WTC11 (cell line): ENCODE measurements around the gene ATP6V1D. TPM values are rescaled to one million over a fixed set of nuclear protein-coding genes. Genes with fewer than 3 reads are reported as not detected.
"Not testable (repeated sequence)": the region's sequence is repeated elsewhere in the genome, so short reads cannot be mapped to it uniquely, and the experiment has no call there.

Experiments used
- ATAC-seq: fragments of 200-7000 bp; cut with Tn5 transposase; 2 replicates; pipeline ENCODE4 v1.10.0; 2021; ENCODE audit warnings: mild to moderate bottlenecking, moderate library complexity
- CTCF ChIA-PET: fragments of 300-600 bp; sonication (Branson Sonifier 250); formaldehyde crosslinking; loops from one replicate; lab custom pipeline; 2021; ENCODE audit warnings: antibody characterized with exemption; lab: Charles Lee
- POLR2A ChIA-PET: fragments of 350-600 bp; sonication (Branson Sonifier 250); formaldehyde crosslinking; loops from one replicate; lab custom pipeline; 2021; ENCODE audit warnings: antibody characterized with exemption; lab: Charles Lee
- DNase-seq: peaks from one replicate; pipeline ENCODE4 v3.0.0; 2021; ENCODE audit warnings: low spot score
- H3K27ac Mint-ChIP-seq: 2 replicates; pipeline ENCODE4 v1.8.0; 2021; ENCODE audit warnings: mixed read lengths
- H3K27me3 Mint-ChIP-seq: 2 replicates; pipeline ENCODE4 v1.8.0; 2021; ENCODE audit warnings: low read depth, mild to moderate bottlenecking, moderate library complexity, mixed read lengths
- H3K36me3 Mint-ChIP-seq: 2 replicates; pipeline ENCODE4 v1.8.0; 2021; ENCODE audit warnings: mixed read lengths
- H3K4me1 Mint-ChIP-seq: 2 replicates; pipeline ENCODE4 v1.8.0; 2022; ENCODE audit warnings: mixed read lengths
- H3K4me3 Mint-ChIP-seq: 2 replicates; pipeline ENCODE4 v1.8.0; 2021; ENCODE audit warnings: mild to moderate bottlenecking, moderate library complexity, mixed read lengths
- H3K9me3 Mint-ChIP-seq: 2 replicates; pipeline ENCODE4 v1.8.0; 2021; ENCODE audit warnings: mixed read lengths
- ATF2 ChIP-seq: sonication (generic); formaldehyde crosslinking; IDR thresholded peaks from 2 replicates; pipeline ENCODE4 v1.8.1; 2022; ENCODE audit warnings: low read depth, missing genetic modification reagents, borderline replicate concordance
- ATF6 ChIP-seq: sonication (generic); formaldehyde crosslinking; IDR thresholded peaks from 2 replicates; pipeline ENCODE4 v1.8.1; 2023; ENCODE audit warnings: mild to moderate bottlenecking, missing genetic modification reagents
- ESRRA ChIP-seq: sonication (generic); formaldehyde crosslinking; IDR thresholded peaks from 2 replicates; pipeline ENCODE4 v1.8.1; 2022; ENCODE audit warnings: mild to moderate bottlenecking, missing genetic modification reagents, borderline replicate concordance
- GTF2I ChIP-seq: fragments of 250-450 bp; sonication (Bioruptor Pico); conservative IDR thresholded peaks from 2 replicates; pipeline ENCODE4 v1.4.0; 2021; ENCODE audit warnings: mild to moderate bottlenecking
- HMGA2 ChIP-seq: fragments of 250-450 bp; sonication (Bioruptor Pico); IDR thresholded peaks from 2 replicates; pipeline ENCODE4 v1.4.0; 2021; ENCODE audit warnings: mild to moderate bottlenecking, moderate library complexity
- JUN ChIP-seq: sonication (generic); formaldehyde crosslinking; IDR thresholded peaks from 2 replicates; pipeline ENCODE4 v1.8.0; 2023; ENCODE audit warnings: mild to moderate bottlenecking, missing genetic modification reagents
- KAT7 ChIP-seq: sonication (generic); formaldehyde crosslinking; IDR thresholded peaks from 2 replicates; pipeline ENCODE4 v1.8.1; 2023; ENCODE audit warnings: missing genetic modification reagents, mild to moderate bottlenecking, borderline replicate concordance
- NFE2L1 ChIP-seq: sonication (generic); formaldehyde crosslinking; IDR thresholded peaks from 2 replicates; pipeline ENCODE4 v1.8.1; 2023; ENCODE audit warnings: missing genetic modification reagents
- NR2C2 ChIP-seq: sonication (generic); formaldehyde crosslinking; IDR thresholded peaks from 2 replicates; pipeline ENCODE4 v1.8.0; 2022; ENCODE audit warnings: mild to moderate bottlenecking, missing genetic modification reagents
- NR3C1 ChIP-seq: sonication (generic); formaldehyde crosslinking; conservative IDR thresholded peaks from 2 replicates; pipeline ENCODE4 v1.8.1; 2023; ENCODE audit warnings: low read depth, mild to moderate bottlenecking, missing genetic modification reagents
- OVOL2 ChIP-seq: fragments of 250-450 bp; sonication (Bioruptor Pico); IDR thresholded peaks from 2 replicates; pipeline ENCODE4 v1.9.0; 2021; ENCODE audit warnings: mild to moderate bottlenecking, borderline replicate concordance
- SOX15 ChIP-seq: fragments of 250-450 bp; sonication (Bioruptor Pico); IDR thresholded peaks from 2 replicates; pipeline ENCODE4 v1.9.0; 2021; ENCODE audit warnings: mild to moderate bottlenecking
- STAT6 ChIP-seq: sonication (generic); formaldehyde crosslinking; conservative IDR thresholded peaks from 2 replicates; pipeline ENCODE4 v1.8.1; 2023; ENCODE audit warnings: mild to moderate bottlenecking, low read depth, missing genetic modification reagents, moderate library complexity
- TEAD1 ChIP-seq: sonication (generic); formaldehyde crosslinking; IDR thresholded peaks from 2 replicates; pipeline ENCODE4 v1.8.0; 2022; ENCODE audit warnings: mild to moderate bottlenecking, missing genetic modification reagents
- ZNF138 ChIP-seq: sonication (generic); formaldehyde crosslinking; conservative IDR thresholded peaks from 2 replicates; pipeline ENCODE4 v1.8.1; 2022; ENCODE audit warnings: mild to moderate bottlenecking, moderate library complexity, missing genetic modification reagents
- ZNF219 ChIP-seq: sonication (generic); formaldehyde crosslinking; IDR thresholded peaks from 2 replicates; pipeline ENCODE4 v1.8.0; 2023; ENCODE audit warnings: missing genetic modification reagents, mild to moderate bottlenecking, borderline replicate concordance
- ZNF232 ChIP-seq: sonication (generic); formaldehyde crosslinking; IDR thresholded peaks from 2 replicates; pipeline ENCODE4 v1.8.0; 2022; ENCODE audit warnings: mild to moderate bottlenecking, missing genetic modification reagents
- ZNF281 ChIP-seq: sonication (generic); formaldehyde crosslinking; IDR thresholded peaks from 2 replicates; pipeline ENCODE4 v1.8.0; 2023; ENCODE audit warnings: mild to moderate bottlenecking, missing genetic modification reagents
- ZSCAN18 ChIP-seq: fragments of 250-450 bp; sonication (Bioruptor Pico); IDR thresholded peaks from 2 replicates; pipeline ENCODE4 v2.1.2; 2022; ENCODE audit warnings: mild to moderate bottlenecking, moderate library complexity
- total RNA-seq: library from RNA; stranded (reverse); gene quantifications from 3 replicates; pipeline ENCODE4 v1.2.3, GENCODE V29; 2021
- TF ChIP-seq, protein P1 (sequence below): fragments of 200-600 bp; IDR thresholded peaks from 2 replicates; pipeline ENCODE4 v1.8.0; 2022; ENCODE audit warnings: antibody characterized with exemption

ATP6V1D gene
- total RNA-seq, 1 experiment from 2014 or later: 54.0 TPM

DNA sequence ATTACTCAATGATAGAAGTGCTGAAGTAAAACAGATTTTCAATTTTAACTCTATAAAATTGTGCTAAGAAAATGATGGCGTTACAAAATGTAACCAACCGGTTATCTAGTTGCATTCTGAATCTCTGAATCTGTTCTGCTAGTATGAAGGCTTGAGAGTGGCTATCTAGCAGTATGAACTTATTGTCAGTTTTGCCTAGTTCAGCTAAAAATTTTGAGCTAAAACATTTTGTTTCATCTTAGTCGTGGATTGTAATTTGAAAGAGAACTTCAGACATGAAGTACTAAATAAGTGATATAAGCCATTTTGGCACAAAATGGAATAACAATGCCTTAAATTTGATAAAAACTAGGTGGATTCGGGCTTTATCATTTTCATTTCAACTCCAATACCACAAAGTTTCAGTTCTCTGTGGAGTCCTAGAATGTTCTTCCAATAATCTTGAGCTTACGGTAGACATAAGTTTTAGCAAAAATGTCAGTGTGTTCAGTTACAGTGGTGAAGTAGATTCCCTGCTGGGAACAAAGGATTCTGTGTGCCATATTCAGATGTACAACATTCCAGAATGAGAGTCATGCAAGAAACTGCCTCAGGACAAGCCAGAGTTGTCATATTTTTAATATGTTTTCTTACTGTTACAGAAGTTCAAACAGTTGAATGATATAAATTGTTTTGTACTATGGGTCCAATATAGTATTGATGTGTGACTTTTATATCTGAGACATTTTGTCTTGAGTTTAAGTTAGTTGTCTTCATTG lies 28.1 kb downstream of the ATP6V1D start:
- no peak for DNase-seq
- CTCF ChIA-PET: no interaction called here
- Mint-ChIP-seq H3K27me3 (no peaks in the 10 kb centered on the region), H3K4me3 (no peak overlapping the region), H3K9me3 (peaks cover 4% of the 10 kb centered on the region; the same call in 1 of the 2 replicates), H3K36me3 (peaks cover 34% of the 10 kb centered on the region), H3K27ac (no peak overlapping the region), H3K4me1 (no peaks in the 10 kb centered on the region)
- no peak for ATAC-seq
- TF ChIP-seq KAT7 (CRISPR knock-in tag) (no peak), ATF6 (CRISPR knock-in tag) (no peak), ZNF281 (CRISPR knock-in tag) (no peak), OVOL2 (no peak), TEAD1 (no peak), ATF2 (CRISPR knock-in tag) (no peak), ZNF232 (CRISPR knock-in tag) (no peak), GTF2I (CRISPR knock-in tag) (no peak), NR2C2 (CRISPR knock-in tag) (no peak), ZNF219 (CRISPR knock-in tag) (no peak), JUN (CRISPR knock-in tag) (no peak), SOX15 (CRISPR knock-in tag) (no peak)
- TF ChIP-seq, protein P1, sequence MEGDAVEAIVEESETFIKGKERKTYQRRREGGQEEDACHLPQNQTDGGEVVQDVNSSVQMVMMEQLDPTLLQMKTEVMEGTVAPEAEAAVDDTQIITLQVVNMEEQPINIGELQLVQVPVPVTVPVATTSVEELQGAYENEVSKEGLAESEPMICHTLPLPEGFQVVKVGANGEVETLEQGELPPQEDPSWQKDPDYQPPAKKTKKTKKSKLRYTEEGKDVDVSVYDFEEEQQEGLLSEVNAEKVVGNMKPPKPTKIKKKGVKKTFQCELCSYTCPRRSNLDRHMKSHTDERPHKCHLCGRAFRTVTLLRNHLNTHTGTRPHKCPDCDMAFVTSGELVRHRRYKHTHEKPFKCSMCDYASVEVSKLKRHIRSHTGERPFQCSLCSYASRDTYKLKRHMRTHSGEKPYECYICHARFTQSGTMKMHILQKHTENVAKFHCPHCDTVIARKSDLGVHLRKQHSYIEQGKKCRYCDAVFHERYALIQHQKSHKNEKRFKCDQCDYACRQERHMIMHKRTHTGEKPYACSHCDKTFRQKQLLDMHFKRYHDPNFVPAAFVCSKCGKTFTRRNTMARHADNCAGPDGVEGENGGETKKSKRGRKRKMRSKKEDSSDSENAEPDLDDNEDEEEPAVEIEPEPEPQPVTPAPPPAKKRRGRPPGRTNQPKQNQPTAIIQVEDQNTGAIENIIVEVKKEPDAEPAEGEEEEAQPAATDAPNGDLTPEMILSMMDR: no peak
- POLR2A ChIA-PET: no interaction called here

- H3K27ac Mint-ChIP-seq, CTCF ChIA-PET, ATAC-seq, H3K4me3 Mint-ChIP-seq, H3K4me1 Mint-ChIP-seq, POLR2A ChIA-PET, H3K27me3 Mint-ChIP-seq, H3K9me3 Mint-ChIP-seq, DNase-seq: not testable (repeated sequence)
- TF ChIP-seq HMGA2 (CRISPR knock-in tag): 0 out of 2 replicates have a peak, but pooled peaks have one; percentile 7
- peaks cover 33% of the 10 kb centered on the region for H3K36me3 Mint-ChIP-seq
These were observed 29.9 kb downstream of the ATP6V1D start for GRCh38 chr14:67329666-67330065.

- ChIA-PET CTCF (interaction anchor here (0.6 to 1.4 kb wide), 4 partner anchors 16 to 96 kb away, joined by 3 to 5 read pairs (median 4); no protein-coding TSS in a partner anchor), POLR2A (interaction anchor here (0.6 kb wide), 1 partner anchor 29 kb away, joined by 5 read pairs; no protein-coding TSS in a partner anchor)
- no peak for DNase-seq
- Mint-ChIP-seq H3K27me3 (no peaks in the 10 kb centered on the region), H3K4me1 (no peaks in the 10 kb centered on the region), H3K27ac (no peak overlapping the region), H3K4me3 (no peak overlapping the region), H3K36me3 (peaks cover 14% of the 10 kb centered on the region), H3K9me3 (no peaks in the 10 kb centered on the region)
- no peak for ATAC-seq
- TF ChIP-seq NR3C1 (CRISPR knock-in tag) (no peak), ZNF138 (CRISPR knock-in tag) (no peak), STAT6 (CRISPR knock-in tag) (no peak), SOX15 (CRISPR knock-in tag) (no peak), NFE2L1 (no peak), ZSCAN18 (CRISPR knock-in tag) (no peak), ESRRA (CRISPR knock-in tag) (no peak)
These were observed 40.5 kb downstream of the ATP6V1D start for GRCh38 chr14:67319142-67319541.
